Ascending aorta (tissue), 2 donors: ENCODE measurements around the gene CCDC97. TPM values are rescaled to one million over a fixed set of nuclear protein-coding genes. Genes with fewer than 3 reads are reported as not detected.
"Not testable (repeated sequence)": the region's sequence is repeated elsewhere in the genome, so short reads cannot be mapped to it uniquely, and the experiment has no call there.

Source experiments
- DNase-seq, 2 donors: peaks; one replicate each; pipeline ENCODE4 v3.0.0-alpha.2; 2019; ENCODE audit warnings: low spot score in 2 of 2
- H3K27ac ChIP-seq, 2 donors: fragments of 200-600 bp; sonication (generic); one replicate each; pipeline ENCODE4 v1.5.1; 2016 to 2017; ENCODE audit warnings: mild to moderate bottlenecking in 1 of 2
- H3K27me3 ChIP-seq: fragments of 200-600 bp; sonication (generic); one replicate; pipeline ENCODE4 v1.5.1; 2017
- H3K36me3 ChIP-seq, 2 donors: fragments of 200-600 bp; sonication (generic); one replicate each; pipeline ENCODE4 v1.5.1; 2016
- H3K4me1 ChIP-seq, 2 donors: fragments of 200-600 bp; sonication (generic); one replicate each; pipeline ENCODE4 v1.5.1; 2016 to 2017; ENCODE audit warnings: mild to moderate bottlenecking in 1 of 2
- H3K4me3 ChIP-seq, 2 donors: fragments of 200-600 bp; sonication (generic); one replicate each; pipeline ENCODE4 v1.5.1; 2016 to 2017; ENCODE audit warnings: mild to moderate bottlenecking in 1 of 2
- H3K9me3 ChIP-seq, 2 donors: fragments of 200-600 bp; sonication (generic); one replicate each; pipeline ENCODE4 v1.5.1; 2016
- intact Hi-C: fragments of 100-400 bp; cut with DNase I; formaldehyde crosslinking; loops from one replicate; pipeline ENCODE4 v1.15.1; 2023
- total RNA-seq: library from RNA; depleted of rRNA; stranded (reverse); fragments of >200 nt; gene quantifications from one replicate; pipeline ENCODE4 v1.1.0, GENCODE V29; 2016
- TF ChIP-seq, protein P1 (sequence below), 3 experiments: fragments of 200-600 bp in 2 of 3; fragments of 450-650 bp in 1 of 3; sonication (generic) in 2 of 3; IDR thresholded peaks; one replicate each; pipeline ENCODE4 v1.5.1; 2016 to 2019; ENCODE audit warnings: antibody characterized with exemption in 3 of 3, mild to moderate bottlenecking in 1 of 3, moderate library complexity in 1 of 3

CCDC97 gene
- total RNA-seq, 1 donor from 2014 or later: 18.4 TPM

DNA sequence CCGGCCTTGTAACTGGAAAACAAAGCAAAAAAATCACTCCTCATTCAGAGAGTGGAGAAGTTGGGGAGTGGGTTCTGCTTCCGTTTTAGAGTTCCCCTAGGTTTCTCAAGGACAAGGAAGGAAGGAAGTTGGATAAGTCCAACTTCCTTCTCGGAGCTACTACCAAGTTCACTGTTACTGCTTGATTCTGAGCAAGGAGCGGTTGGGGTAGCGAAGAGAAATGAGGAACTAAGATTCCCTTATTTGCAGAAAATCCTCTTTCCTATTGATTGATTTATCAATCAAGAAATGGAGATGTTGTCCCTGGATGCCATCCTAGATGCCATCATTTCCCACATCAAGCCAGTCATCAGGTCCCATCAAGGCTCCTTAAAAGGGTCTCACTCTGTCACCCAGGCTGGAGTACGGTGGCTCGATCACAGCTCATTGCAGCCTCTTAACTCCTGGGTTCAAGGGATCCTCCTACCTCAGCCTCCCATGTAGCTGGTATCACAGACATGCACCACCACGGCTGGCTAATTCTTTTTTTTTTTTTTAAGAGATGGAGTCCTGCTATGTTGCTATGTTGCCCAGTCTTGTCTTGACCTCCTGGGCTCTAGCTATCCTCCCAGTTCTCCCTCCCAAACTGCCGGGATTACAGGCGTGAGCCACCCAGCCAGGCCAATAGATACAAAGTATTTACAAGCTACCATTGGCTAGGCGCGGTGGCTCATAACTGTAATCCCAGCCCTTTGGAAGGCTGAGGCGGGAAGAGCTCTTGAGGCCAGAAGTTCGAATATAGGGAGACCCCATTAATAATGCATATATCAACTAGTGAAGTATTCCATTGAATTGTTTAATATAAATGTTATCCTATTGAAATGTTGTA is 54.8 kb downstream of the CCDC97 start:
- intact Hi-C loops: no loop called here
- peak overlapping the region; percentile 80 for H3K4me3 ChIP-seq
- peak overlapping the region; percentile 97 to 98 for H3K27ac ChIP-seq

DNA sequence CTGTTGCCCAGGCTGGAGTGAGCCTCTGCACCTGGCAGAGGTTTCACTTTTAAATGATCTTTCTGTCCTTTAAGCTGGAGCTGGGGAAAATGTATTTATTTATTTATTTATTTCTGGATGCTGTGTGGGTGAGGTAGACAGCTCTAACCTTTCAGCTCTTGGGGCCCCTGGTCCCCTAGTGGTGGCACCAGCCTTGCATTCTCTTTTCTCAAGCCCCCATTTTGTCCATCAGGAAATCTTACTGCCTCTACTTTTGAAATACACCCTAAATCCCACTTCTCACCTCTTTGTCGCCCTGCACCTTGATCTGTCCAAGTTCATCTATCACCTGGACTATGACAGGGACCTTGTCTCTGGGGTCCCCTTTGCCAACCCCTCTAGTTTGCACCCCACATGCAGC is 56.1 kb downstream of the CCDC97 start:
- no peak for DNase-seq
- H3K27ac ChIP-seq: no peak overlapping the region
- no peaks in the 10 kb centered on the region for H3K9me3 ChIP-seq
- no peaks in the 10 kb centered on the region for H3K36me3 ChIP-seq
- H3K27me3 ChIP-seq: no peaks in the 10 kb centered on the region
- intact Hi-C loops: no loop called here
- no peak overlapping the region for H3K4me3 ChIP-seq
- peaks cover 0 to 11% of the 10 kb centered on the region in 2 donors for H3K4me1 ChIP-seq
- TF ChIP-seq, protein P1, sequence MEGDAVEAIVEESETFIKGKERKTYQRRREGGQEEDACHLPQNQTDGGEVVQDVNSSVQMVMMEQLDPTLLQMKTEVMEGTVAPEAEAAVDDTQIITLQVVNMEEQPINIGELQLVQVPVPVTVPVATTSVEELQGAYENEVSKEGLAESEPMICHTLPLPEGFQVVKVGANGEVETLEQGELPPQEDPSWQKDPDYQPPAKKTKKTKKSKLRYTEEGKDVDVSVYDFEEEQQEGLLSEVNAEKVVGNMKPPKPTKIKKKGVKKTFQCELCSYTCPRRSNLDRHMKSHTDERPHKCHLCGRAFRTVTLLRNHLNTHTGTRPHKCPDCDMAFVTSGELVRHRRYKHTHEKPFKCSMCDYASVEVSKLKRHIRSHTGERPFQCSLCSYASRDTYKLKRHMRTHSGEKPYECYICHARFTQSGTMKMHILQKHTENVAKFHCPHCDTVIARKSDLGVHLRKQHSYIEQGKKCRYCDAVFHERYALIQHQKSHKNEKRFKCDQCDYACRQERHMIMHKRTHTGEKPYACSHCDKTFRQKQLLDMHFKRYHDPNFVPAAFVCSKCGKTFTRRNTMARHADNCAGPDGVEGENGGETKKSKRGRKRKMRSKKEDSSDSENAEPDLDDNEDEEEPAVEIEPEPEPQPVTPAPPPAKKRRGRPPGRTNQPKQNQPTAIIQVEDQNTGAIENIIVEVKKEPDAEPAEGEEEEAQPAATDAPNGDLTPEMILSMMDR (IDR thresholded peaks at IDR 0.05): no peak

More for the DNA sequence above, 54.8 kb downstream of the CCDC97 start:
- DNase-seq: no peak
- no peaks in the 10 kb centered on the region for H3K27me3 ChIP-seq
- H3K9me3 ChIP-seq: no peaks in the 10 kb centered on the region
- peaks cover 0 to 11% of the 10 kb centered on the region in 2 donors for H3K4me1 ChIP-seq
- TF ChIP-seq, protein P1 (IDR thresholded peaks at IDR 0.05): no peak
- H3K36me3 ChIP-seq: no peaks in the 10 kb centered on the region

DNA sequence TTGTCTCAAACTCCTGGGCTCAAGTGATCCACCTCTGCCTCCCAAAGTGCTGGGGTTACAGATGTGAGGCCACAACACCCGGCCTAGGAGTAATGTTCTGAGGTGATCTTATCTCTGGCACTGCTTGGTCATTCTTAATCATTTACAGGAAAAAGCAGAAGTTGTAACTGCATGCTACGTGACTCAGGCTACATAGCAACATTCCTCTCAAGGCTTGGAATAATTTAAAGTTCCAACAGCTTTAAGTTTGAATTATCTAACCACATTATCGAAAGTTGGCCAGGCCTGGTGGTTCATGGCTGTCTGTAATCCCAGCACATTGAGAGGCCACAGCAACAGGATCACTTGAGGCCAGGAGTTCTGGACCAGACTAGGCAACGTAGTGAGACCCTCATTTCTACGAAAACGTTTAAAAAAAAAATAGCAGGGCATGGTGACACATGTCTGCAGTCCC is 57.9 kb downstream of the CCDC97 start:
- Histone ChIP-seq H3K27ac (peak overlapping the region; percentile 36 to 65), H3K36me3 (no peaks in the 10 kb centered on the region), H3K4me1 (peaks cover 0 to 11% of the 10 kb centered on the region in 2 donors), H3K4me3 (no peak overlapping the region), H3K27me3 (no peaks in the 10 kb centered on the region), H3K9me3 (no peaks in the 10 kb centered on the region)
- TF ChIP-seq, protein P1 (IDR thresholded peaks at IDR 0.05): no peak
- intact Hi-C loops: no loop called here
- no peak for DNase-seq

DNA sequence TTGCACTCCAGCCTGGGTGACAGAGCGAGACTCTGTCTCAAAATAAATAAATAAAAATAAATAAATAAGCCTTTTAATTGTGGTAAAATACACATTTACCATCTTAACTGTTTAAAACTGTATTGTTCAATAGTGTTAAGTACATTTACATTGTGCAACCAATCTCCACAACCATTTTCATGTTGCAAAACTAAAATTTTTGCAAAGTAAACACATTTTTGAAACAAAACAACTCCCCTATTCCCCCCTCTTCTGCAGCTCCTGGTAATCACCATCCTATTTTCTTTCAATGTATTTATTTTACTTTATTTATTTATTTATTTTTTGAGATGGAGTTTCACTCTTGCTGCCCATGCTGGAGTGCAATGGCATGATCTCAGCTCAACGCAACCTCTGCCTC is 59.8 kb downstream of the CCDC97 start:
- intact Hi-C loops: no loop called here
- TF ChIP-seq, protein P1 (IDR thresholded peaks at IDR 0.05): no peak
- peaks cover 0 to 14% of the 10 kb centered on the region in 2 donors for H3K4me1 ChIP-seq
- no peaks in the 10 kb centered on the region for H3K36me3 ChIP-seq
- H3K4me3 ChIP-seq: no peak overlapping the region
- no peak overlapping the region for H3K27ac ChIP-seq
- no peaks in the 10 kb centered on the region for H3K9me3 ChIP-seq
- no peak for DNase-seq
- no peaks in the 10 kb centered on the region for H3K27me3 ChIP-seq

DNA sequence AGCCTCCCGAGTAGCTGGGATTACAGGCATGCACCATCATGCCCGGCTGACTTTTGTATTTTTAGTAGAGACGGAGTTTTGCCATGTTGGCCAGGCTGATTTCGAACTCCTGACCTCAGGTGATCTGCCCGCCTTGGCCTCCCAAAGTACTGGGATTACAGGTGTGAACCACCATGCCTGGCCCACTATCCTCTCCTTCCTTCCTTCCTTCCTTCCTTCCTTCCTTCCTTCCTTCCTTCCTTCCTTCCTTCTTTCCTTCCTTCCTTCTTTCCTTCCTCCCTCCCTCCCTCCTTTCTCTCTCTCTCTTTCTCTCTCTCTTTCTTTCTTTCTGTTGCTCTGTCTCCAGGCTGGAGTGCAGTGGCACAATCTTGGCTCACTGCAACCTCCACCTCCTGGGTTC is 61.1 kb downstream of the CCDC97 start:
- H3K4me3 ChIP-seq, H3K36me3 ChIP-seq, DNase-seq, H3K27ac ChIP-seq, H3K9me3 ChIP-seq, intact Hi-C loops, H3K27me3 ChIP-seq: not testable (repeated sequence)
- H3K4me1 ChIP-seq: peaks cover 0 to 17% of the 10 kb centered on the region in 2 donors

DNA sequence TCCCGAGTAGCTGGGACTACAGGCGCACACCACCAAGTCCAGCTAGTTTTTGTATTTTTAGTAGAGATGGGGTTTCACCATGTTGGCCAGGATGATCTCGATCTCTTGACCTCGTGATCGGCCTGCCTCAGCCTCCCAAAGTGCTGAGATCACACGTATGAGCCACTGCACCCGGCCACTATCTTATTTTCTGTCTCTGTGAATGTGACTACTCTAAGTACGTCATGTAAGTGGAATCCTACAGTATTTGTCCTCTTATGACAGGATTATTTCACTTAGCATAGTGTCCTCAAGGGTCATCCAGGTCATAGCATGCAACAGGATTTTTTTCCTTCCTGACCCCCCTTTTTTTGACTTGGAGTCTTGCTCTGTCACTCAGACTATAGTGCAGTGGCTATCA is 61.6 kb downstream of the CCDC97 start:
- no peaks in the 10 kb centered on the region for H3K9me3 ChIP-seq
- no peak for DNase-seq
- intact Hi-C loops: no loop called here
- TF ChIP-seq, protein P1 (IDR thresholded peaks at IDR 0.05): no peak
- H3K4me3 ChIP-seq: no peak overlapping the region
- H3K27ac ChIP-seq: no peak overlapping the region
- H3K4me1 ChIP-seq: peaks cover 0 to 17% of the 10 kb centered on the region in 2 donors
- H3K27me3 ChIP-seq: no peaks in the 10 kb centered on the region
- no peaks in the 10 kb centered on the region for H3K36me3 ChIP-seq
